Dendritic cell treated with granulocyte-macrophage colony-stimulating factor and Interleukin-4, amounts not matched to agents 40 ng/mL and 50 ng/mL, for 4 days (primary cell): ENCODE measurements around the gene RAB6C.
"Not testable (repeated sequence)": the region's sequence is repeated elsewhere in the genome, so short reads cannot be mapped to it uniquely, and the experiment has no call there.

Experiments
- H3K27ac Mint-ChIP-seq: one replicate; pipeline ENCODE4 v1.8.0; 2022; ENCODE audit warnings: mild to moderate bottlenecking, mixed read lengths
- H3K27me3 Mint-ChIP-seq: one replicate; pipeline ENCODE4 v1.8.0; 2022; ENCODE audit warnings: mild to moderate bottlenecking, mixed read lengths
- H3K36me3 Mint-ChIP-seq: one replicate; pipeline ENCODE4 v1.8.0; 2022; ENCODE audit warnings: low read depth, mixed read lengths
- H3K4me1 Mint-ChIP-seq: one replicate; pipeline ENCODE4 v1.8.0; 2022; ENCODE audit warnings: low read depth, mixed read lengths
- H3K4me3 Mint-ChIP-seq: one replicate; pipeline ENCODE4 v1.8.0; 2022; ENCODE audit warnings: mild to moderate bottlenecking, moderate library complexity, mixed read lengths
- H3K9me3 Mint-ChIP-seq: one replicate; pipeline ENCODE4 v1.8.0; 2022; ENCODE audit warnings: mixed read lengths
- intact Hi-C: fragments of 100-400 bp; cut with micrococcal nuclease; formaldehyde crosslinking; loops from one replicate; pipeline ENCODE4 v1.15.0; 2022

Gene RAB6C

GRCh38 chr2:129975016-129975774 lies 4.3 kb upstream of the RAB6C start:
- H3K36me3 Mint-ChIP-seq: no peaks in the 10 kb centered on the region
- H3K4me1 Mint-ChIP-seq: peaks cover 8% of the 10 kb centered on the region
- H3K9me3 Mint-ChIP-seq: no peaks in the 10 kb centered on the region
- peaks cover 33% of the 10 kb centered on the region for H3K27me3 Mint-ChIP-seq
- H3K27ac Mint-ChIP-seq: no peak overlapping the region
- intact Hi-C loops: no loop called here
- H3K4me3 Mint-ChIP-seq: no peak overlapping the region

- H3K4me3 Mint-ChIP-seq, H3K27ac Mint-ChIP-seq, H3K36me3 Mint-ChIP-seq, intact Hi-C loops, H3K9me3 Mint-ChIP-seq: not testable (repeated sequence)
- Mint-ChIP-seq H3K4me1 (peaks cover 14% of the 10 kb centered on the region), H3K27me3 (peaks cover 43% of the 10 kb centered on the region)
Measured at GRCh38 chr2:129976969-129977368, 2.5 kb upstream of the RAB6C start.

- intact Hi-C loops: no loop called here
- no peaks in the 10 kb centered on the region for H3K9me3 Mint-ChIP-seq
- no peak overlapping the region for H3K4me3 Mint-ChIP-seq
- H3K4me1 Mint-ChIP-seq: peaks cover 14% of the 10 kb centered on the region
- H3K36me3 Mint-ChIP-seq: no peaks in the 10 kb centered on the region
- H3K27me3 Mint-ChIP-seq: peaks cover 44% of the 10 kb centered on the region
- no peak overlapping the region for H3K27ac Mint-ChIP-seq
Measured at GRCh38 chr2:129977986-129978385, 1.5 kb upstream of the RAB6C start.

- H3K27ac Mint-ChIP-seq, H3K9me3 Mint-ChIP-seq: not testable (repeated sequence)
Measured at GRCh38 chr2:129980246-129980645, 780 bp downstream of the RAB6C start.

GRCh38 chr2:129981689-129982088 lies 2.2 kb downstream of the RAB6C start:
- H3K4me3 Mint-ChIP-seq, H3K9me3 Mint-ChIP-seq, H3K27ac Mint-ChIP-seq, H3K36me3 Mint-ChIP-seq, intact Hi-C loops: not testable (repeated sequence)
- Mint-ChIP-seq H3K27me3 (peaks cover 41% of the 10 kb centered on the region), H3K4me1 (peaks cover 14% of the 10 kb centered on the region)

More at GRCh38 chr2:129980246-129980645, 780 bp downstream of the RAB6C start:
- peaks cover 41% of the 10 kb centered on the region for H3K27me3 Mint-ChIP-seq
- H3K36me3 Mint-ChIP-seq, H3K4me3 Mint-ChIP-seq, intact Hi-C loops: not testable (repeated sequence)
- peaks cover 14% of the 10 kb centered on the region for H3K4me1 Mint-ChIP-seq

- intact Hi-C loops: no loop called here
- Mint-ChIP-seq H3K4me1 (peaks cover 13% of the 10 kb centered on the region), H3K9me3 (no peaks in the 10 kb centered on the region), H3K4me3 (no peak overlapping the region), H3K27me3 (peaks cover 24% of the 10 kb centered on the region), H3K27ac (no peak overlapping the region), H3K36me3 (no peaks in the 10 kb centered on the region)
Measured at GRCh38 chr2:129984426-129984825, 5.0 kb downstream of the RAB6C start.

- H3K27me3 Mint-ChIP-seq: peaks cover 38% of the 10 kb centered on the region
- intact Hi-C loops, H3K4me1 Mint-ChIP-seq, H3K4me3 Mint-ChIP-seq, H3K9me3 Mint-ChIP-seq, H3K27ac Mint-ChIP-seq, H3K36me3 Mint-ChIP-seq: not testable (repeated sequence)
Measured at GRCh38 chr2:129992415-129993006, 13.0 kb downstream of the RAB6C start.

- intact Hi-C loops, H3K4me1 Mint-ChIP-seq, H3K4me3 Mint-ChIP-seq, H3K27ac Mint-ChIP-seq, H3K9me3 Mint-ChIP-seq, H3K36me3 Mint-ChIP-seq: not testable (repeated sequence)
- H3K27me3 Mint-ChIP-seq: peaks cover 40% of the 10 kb centered on the region
Measured at GRCh38 chr2:129993151-129993550, 13.7 kb downstream of the RAB6C start.

- H3K27ac Mint-ChIP-seq, H3K4me3 Mint-ChIP-seq, H3K36me3 Mint-ChIP-seq, intact Hi-C loops, H3K9me3 Mint-ChIP-seq, H3K4me1 Mint-ChIP-seq: not testable (repeated sequence)
- peaks cover 30% of the 10 kb centered on the region for H3K27me3 Mint-ChIP-seq
Measured at GRCh38 chr2:129996657-129997237, 17.3 kb downstream of the RAB6C start.

- H3K27ac Mint-ChIP-seq, H3K9me3 Mint-ChIP-seq, H3K4me3 Mint-ChIP-seq, H3K36me3 Mint-ChIP-seq, intact Hi-C loops, H3K4me1 Mint-ChIP-seq: not testable (repeated sequence)
- H3K27me3 Mint-ChIP-seq: peaks cover 14% of the 10 kb centered on the region
Measured at GRCh38 chr2:129998771-129999170, 19.3 kb downstream of the RAB6C start.

- H3K27ac Mint-ChIP-seq, intact Hi-C loops, H3K9me3 Mint-ChIP-seq, H3K4me1 Mint-ChIP-seq, H3K36me3 Mint-ChIP-seq, H3K4me3 Mint-ChIP-seq: not testable (repeated sequence)
- peaks cover 25% of the 10 kb centered on the region for H3K27me3 Mint-ChIP-seq
Measured at GRCh38 chr2:130005862-130006261, 26.4 kb downstream of the RAB6C start.

- H3K4me3 Mint-ChIP-seq, H3K36me3 Mint-ChIP-seq, intact Hi-C loops, H3K4me1 Mint-ChIP-seq, H3K27ac Mint-ChIP-seq, H3K27me3 Mint-ChIP-seq: not testable (repeated sequence)
- peaks cover 21% of the 10 kb centered on the region for H3K9me3 Mint-ChIP-seq
Measured at GRCh38 chr2:130016701-130017100, 37.2 kb downstream of the RAB6C start.

GRCh38 chr2:130019402-130019801 lies 39.9 kb downstream of the RAB6C start:
- intact Hi-C loops: no loop called here
- peaks cover 12% of the 10 kb centered on the region for H3K9me3 Mint-ChIP-seq
- no peaks in the 10 kb centered on the region for H3K36me3 Mint-ChIP-seq
- no peaks in the 10 kb centered on the region for H3K4me1 Mint-ChIP-seq
- no peaks in the 10 kb centered on the region for H3K27me3 Mint-ChIP-seq
- H3K4me3 Mint-ChIP-seq: no peak overlapping the region
- H3K27ac Mint-ChIP-seq: no peak overlapping the region

GRCh38 chr2:130020069-130020468 lies 40.6 kb downstream of the RAB6C start:
- intact Hi-C loops, H3K9me3 Mint-ChIP-seq, H3K27ac Mint-ChIP-seq, H3K4me3 Mint-ChIP-seq, H3K4me1 Mint-ChIP-seq, H3K36me3 Mint-ChIP-seq, H3K27me3 Mint-ChIP-seq: not testable (repeated sequence)
